ENCODE measurements around the gene CRYBG2. TPM values are rescaled to one million over a fixed set of nuclear protein-coding genes. Genes with fewer than 3 reads are reported as not detected.
A peak's percentile ranks its signal among the peaks of the same experiment; 100 is the strongest.

Gene CRYBG2
- polyA plus RNA-seq, 1 donor (not counting 4 experiments of a cell fraction or from before 2014, with no cell fraction given) = 7.9 TPM

DNA sequence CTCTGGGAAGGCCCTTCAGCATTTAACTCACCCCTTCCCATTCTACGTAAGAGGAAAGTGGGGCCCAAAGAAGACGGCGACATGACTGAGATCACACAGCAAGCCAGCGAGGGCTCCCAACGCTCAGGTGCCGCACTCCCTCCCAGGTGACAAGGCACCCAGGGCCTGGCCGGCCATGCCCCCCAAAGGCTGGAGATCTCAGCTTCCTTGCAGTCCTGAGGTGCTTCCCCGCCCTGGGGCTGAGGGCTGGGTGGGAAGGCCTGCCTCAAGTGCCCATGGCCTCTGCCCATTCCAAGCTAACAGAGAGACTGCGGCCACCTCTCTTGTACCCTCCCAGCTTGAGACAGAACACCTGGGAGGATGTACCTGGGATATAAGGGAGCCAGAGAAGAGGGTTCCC lies 1.0 kb upstream of the CRYBG2 start:
- no peaks in the 10 kb centered on the region for H4K20me1 ChIP-seq (ENCODE audit: control insufficient read depth, extremely low read depth, insufficient read depth, low read length)
- H3K4me2 ChIP-seq (ENCODE audit: control insufficient read depth, extremely low read depth, insufficient read depth, low read depth, low read length) = no peak overlapping the region
- DNase-seq (ENCODE audit: low read depth, low spot score) (no peak), FAIRE-seq (no peak)
- no peak overlapping the region for H3K27ac ChIP-seq (ENCODE audit: control insufficient read depth, insufficient read depth, low read length)
- H3K79me2 ChIP-seq (ENCODE audit: control insufficient read depth, insufficient read depth, low read length) = no peaks in the 10 kb centered on the region
- peaks cover 68% of the 10 kb centered on the region for H3K4me1 ChIP-seq (ENCODE audit: control insufficient read depth, extremely low read depth, insufficient read depth, low read length)
- H3K4me3 ChIP-seq (ENCODE audit: control insufficient read depth in 2 of 3, extremely low read depth in 1 of 3, insufficient read depth in 2 of 3, low read depth in 1 of 3, low read length in 3 of 3) = no peak overlapping the region
- H3K9me1 ChIP-seq (ENCODE audit: control insufficient read depth, extremely low read depth, insufficient read depth, low read length) = peaks cover 3% of the 10 kb centered on the region
- TF ChIP-seq, protein P1, sequence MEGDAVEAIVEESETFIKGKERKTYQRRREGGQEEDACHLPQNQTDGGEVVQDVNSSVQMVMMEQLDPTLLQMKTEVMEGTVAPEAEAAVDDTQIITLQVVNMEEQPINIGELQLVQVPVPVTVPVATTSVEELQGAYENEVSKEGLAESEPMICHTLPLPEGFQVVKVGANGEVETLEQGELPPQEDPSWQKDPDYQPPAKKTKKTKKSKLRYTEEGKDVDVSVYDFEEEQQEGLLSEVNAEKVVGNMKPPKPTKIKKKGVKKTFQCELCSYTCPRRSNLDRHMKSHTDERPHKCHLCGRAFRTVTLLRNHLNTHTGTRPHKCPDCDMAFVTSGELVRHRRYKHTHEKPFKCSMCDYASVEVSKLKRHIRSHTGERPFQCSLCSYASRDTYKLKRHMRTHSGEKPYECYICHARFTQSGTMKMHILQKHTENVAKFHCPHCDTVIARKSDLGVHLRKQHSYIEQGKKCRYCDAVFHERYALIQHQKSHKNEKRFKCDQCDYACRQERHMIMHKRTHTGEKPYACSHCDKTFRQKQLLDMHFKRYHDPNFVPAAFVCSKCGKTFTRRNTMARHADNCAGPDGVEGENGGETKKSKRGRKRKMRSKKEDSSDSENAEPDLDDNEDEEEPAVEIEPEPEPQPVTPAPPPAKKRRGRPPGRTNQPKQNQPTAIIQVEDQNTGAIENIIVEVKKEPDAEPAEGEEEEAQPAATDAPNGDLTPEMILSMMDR (optimal IDR thresholded peaks at IDR 0.05 in 1 of 3, IDR thresholded peaks at IDR 0.05 in 1 of 3, conservative IDR thresholded peaks at IDR 0.05 in 1 of 3; ENCODE audit: extremely low read depth in 1 of 3, insufficient read depth in 2 of 3, low read length in 3 of 3) = no peak
- no peak for TF ChIP-seq EZH2 (IDR thresholded peaks at IDR 0.05; ENCODE audit: low read length)
- no peak overlapping the region for H2AFZ ChIP-seq (ENCODE audit: control insufficient read depth, low read length)
- dilution Hi-C loops (cut with MboI; ENCODE audit: extremely low pct_ligation_motif_present, low sequenced_read_pairs) = no loop called here
- no peak overlapping the region for H3K9ac ChIP-seq (ENCODE audit: control insufficient read depth, extremely low read depth, insufficient read depth, low read length)
- no peaks in the 10 kb centered on the region for H3K9me3 ChIP-seq (ENCODE audit: control insufficient read depth, low read depth, low read length)
- H3K36me3 ChIP-seq (ENCODE audit: control insufficient read depth in 2 of 2, extremely low read depth in 1 of 2, insufficient read depth in 2 of 2, low read length in 2 of 2) = no peaks in the 10 kb centered on the region
- no peaks in the 10 kb centered on the region for H3K27me3 ChIP-seq (ENCODE audit: control insufficient read depth, extremely low read depth, insufficient read depth, low read length)

DNA sequence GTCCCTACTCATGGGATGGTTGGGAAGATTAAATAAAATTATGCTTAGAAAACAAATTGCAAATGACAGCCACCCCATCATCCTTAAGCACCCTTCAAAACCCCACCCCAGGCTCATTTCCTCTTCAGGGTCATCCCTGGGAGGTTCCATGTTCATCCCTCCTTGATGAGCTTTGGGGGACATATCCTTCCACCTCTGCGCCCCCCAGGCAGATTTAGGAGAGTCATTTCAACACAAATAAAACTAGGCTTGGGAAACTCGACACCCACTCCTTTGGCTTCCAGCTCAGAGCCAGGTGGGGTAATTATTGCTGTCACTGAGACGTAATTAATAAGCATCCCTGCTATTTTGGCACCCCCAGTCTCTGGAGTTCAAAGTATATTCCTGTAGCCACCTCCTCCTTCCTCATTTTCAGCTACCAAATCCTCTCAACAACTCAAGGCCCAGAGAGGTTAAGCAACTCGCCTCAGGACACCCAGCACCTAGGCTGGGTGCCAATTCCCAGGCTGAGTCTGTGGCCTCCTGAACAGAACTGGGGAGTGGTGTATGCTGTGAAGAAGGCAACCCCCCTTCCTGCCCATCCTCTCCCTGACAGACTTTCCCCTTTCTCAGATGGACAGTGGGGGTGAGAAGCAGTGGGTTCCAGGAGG lies 595 bp downstream of the CRYBG2 start:
- no peaks in the 10 kb centered on the region for H4K20me1 ChIP-seq (ENCODE audit: control insufficient read depth, extremely low read depth, insufficient read depth, low read length)
- peak overlapping the region; percentile 51 to 67 (median 60) for H3K4me3 ChIP-seq (ENCODE audit: control insufficient read depth in 2 of 3, extremely low read depth in 1 of 3, insufficient read depth in 2 of 3, low read depth in 1 of 3, low read length in 3 of 3)
- peak overlapping the region; percentile 78 for H3K27ac ChIP-seq (ENCODE audit: control insufficient read depth, insufficient read depth, low read length)
- FAIRE-seq (no peak), DNase-seq (ENCODE audit: low read depth, low spot score) (no peak)
- H3K4me2 ChIP-seq (ENCODE audit: control insufficient read depth, extremely low read depth, insufficient read depth, low read depth, low read length) = peak overlapping the region; percentile 90
- peaks cover 61% of the 10 kb centered on the region for H3K4me1 ChIP-seq (ENCODE audit: control insufficient read depth, extremely low read depth, insufficient read depth, low read length)
- peak overlapping the region; percentile 60 for H2AFZ ChIP-seq (ENCODE audit: control insufficient read depth, low read length)
- no peaks in the 10 kb centered on the region for H3K79me2 ChIP-seq (ENCODE audit: control insufficient read depth, insufficient read depth, low read length)
- H3K27me3 ChIP-seq (ENCODE audit: control insufficient read depth, extremely low read depth, insufficient read depth, low read length) = no peaks in the 10 kb centered on the region
- dilution Hi-C loops (cut with MboI; ENCODE audit: extremely low pct_ligation_motif_present, low sequenced_read_pairs) = no loop called here
- H3K9ac ChIP-seq (ENCODE audit: control insufficient read depth, extremely low read depth, insufficient read depth, low read length) = peak overlapping the region; percentile 85
- H3K9me1 ChIP-seq (ENCODE audit: control insufficient read depth, extremely low read depth, insufficient read depth, low read length) = peaks cover 3% of the 10 kb centered on the region
- no peaks in the 10 kb centered on the region for H3K36me3 ChIP-seq (ENCODE audit: control insufficient read depth in 2 of 2, extremely low read depth in 1 of 2, insufficient read depth in 2 of 2, low read length in 2 of 2)
- H3K9me3 ChIP-seq (ENCODE audit: control insufficient read depth, low read depth, low read length) = no peaks in the 10 kb centered on the region
- TF ChIP-seq EZH2 (IDR thresholded peaks at IDR 0.05; ENCODE audit: low read length) = no peak
- TF ChIP-seq, protein P1 (optimal IDR thresholded peaks at IDR 0.05 in 1 of 3, IDR thresholded peaks at IDR 0.05 in 1 of 3, conservative IDR thresholded peaks at IDR 0.05 in 1 of 3; ENCODE audit: extremely low read depth in 1 of 3, insufficient read depth in 2 of 3, low read length in 3 of 3) = no peak
